Measurements from ENCODE around the gene PREX1.
"Not testable (repeated sequence)": the region's sequence is repeated elsewhere in the genome, so short reads cannot be mapped to it uniquely, and the experiment has no call there.

Gene PREX1

GRCh38 chr20:48813446-48813747, 14.4 kb downstream of the PREX1 start:
- TF ChIP-seq ZFP3 (CRISPR knock-in tag; IDR thresholded peaks at IDR 0.05) = no peak
- ATAC-seq = no peak

DNA sequence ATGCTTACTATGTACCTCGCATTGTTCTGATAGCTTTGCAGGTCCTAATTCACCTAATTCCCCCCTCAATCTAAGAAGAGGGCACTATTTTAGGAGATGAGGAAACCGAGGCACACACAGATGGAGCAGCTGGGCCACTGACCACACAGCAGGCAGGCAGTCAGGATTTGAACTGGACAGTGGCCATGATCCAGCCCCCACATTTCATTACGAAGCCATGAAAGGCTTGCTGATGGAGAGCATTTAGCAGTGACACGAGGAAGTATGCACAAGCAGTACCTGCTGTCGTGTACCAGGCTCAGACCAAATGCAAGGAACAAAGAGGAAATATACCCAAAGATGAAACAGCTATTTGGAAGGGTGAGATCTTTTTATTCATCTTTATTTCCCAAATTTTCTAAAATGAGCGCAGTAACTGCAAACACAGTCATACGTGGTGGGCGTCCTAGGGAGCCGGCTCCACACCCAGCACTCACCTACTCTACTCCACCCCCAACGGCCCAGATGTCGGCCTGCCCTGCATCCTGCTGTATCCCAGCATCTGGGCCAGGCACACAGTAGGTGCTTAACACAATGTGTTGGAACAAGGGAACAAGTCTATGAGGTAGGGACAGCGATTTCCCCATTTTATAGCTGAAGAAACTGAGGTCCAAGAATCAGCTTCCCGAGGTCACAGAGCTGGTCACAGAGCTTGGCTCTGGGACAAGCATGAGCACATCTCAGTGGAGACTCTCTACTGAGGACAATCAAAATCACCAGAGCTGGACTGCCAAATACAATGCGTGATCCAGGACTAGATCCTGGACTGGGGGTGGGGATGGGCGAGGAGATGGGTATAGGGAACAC, 15.0 kb downstream of the PREX1 start:
- ATAC-seq = no peak
- TF ChIP-seq ISL1 (CRISPR knock-in tag; IDR thresholded peaks at IDR 0.05) (no peak), ARNTL (CRISPR knock-in tag; IDR thresholded peaks at IDR 0.05; ENCODE audit: borderline replicate concordance, low read depth) (no peak), SNAI2 (CRISPR knock-in tag; IDR thresholded peaks at IDR 0.05) (no peak), TSHZ2 (CRISPR knock-in tag; IDR thresholded peaks at IDR 0.05) (no peak), ZNF70 (CRISPR knock-in tag; IDR thresholded peaks at IDR 0.05) (no peak), ZFP3 (CRISPR knock-in tag; IDR thresholded peaks at IDR 0.05) (no peak), OSR1 (CRISPR knock-in tag; IDR thresholded peaks at IDR 0.05) (no peak), ESRRG (CRISPR knock-in tag; IDR thresholded peaks at IDR 0.05) (no peak), CSDC2 (CRISPR knock-in tag; IDR thresholded peaks at IDR 0.05) (no peak), TOX (CRISPR knock-in tag; IDR thresholded peaks at IDR 0.05; ENCODE audit: borderline replicate concordance) (no peak), ZC3H10 (CRISPR knock-in tag; IDR thresholded peaks at IDR 0.05) (no peak), BACH2 (CRISPR knock-in tag; IDR thresholded peaks at IDR 0.05; ENCODE audit: borderline replicate concordance) (no peak), PPARA (CRISPR knock-in tag; IDR thresholded peaks at IDR 0.05; ENCODE audit: borderline replicate concordance) (no peak), ZNF565 (CRISPR knock-in tag; conservative IDR thresholded peaks at IDR 0.05; ENCODE audit: low read depth) (no peak), GLIS3 (CRISPR knock-in tag; IDR thresholded peaks at IDR 0.05) (no peak), ZFP30 (CRISPR knock-in tag; IDR thresholded peaks at IDR 0.05) (no peak), ZNF8 (CRISPR knock-in tag; IDR thresholded peaks at IDR 0.05) (no peak), RARB (CRISPR knock-in tag; IDR thresholded peaks at IDR 0.05) (no peak)
- TF ChIP-seq, protein P1, sequence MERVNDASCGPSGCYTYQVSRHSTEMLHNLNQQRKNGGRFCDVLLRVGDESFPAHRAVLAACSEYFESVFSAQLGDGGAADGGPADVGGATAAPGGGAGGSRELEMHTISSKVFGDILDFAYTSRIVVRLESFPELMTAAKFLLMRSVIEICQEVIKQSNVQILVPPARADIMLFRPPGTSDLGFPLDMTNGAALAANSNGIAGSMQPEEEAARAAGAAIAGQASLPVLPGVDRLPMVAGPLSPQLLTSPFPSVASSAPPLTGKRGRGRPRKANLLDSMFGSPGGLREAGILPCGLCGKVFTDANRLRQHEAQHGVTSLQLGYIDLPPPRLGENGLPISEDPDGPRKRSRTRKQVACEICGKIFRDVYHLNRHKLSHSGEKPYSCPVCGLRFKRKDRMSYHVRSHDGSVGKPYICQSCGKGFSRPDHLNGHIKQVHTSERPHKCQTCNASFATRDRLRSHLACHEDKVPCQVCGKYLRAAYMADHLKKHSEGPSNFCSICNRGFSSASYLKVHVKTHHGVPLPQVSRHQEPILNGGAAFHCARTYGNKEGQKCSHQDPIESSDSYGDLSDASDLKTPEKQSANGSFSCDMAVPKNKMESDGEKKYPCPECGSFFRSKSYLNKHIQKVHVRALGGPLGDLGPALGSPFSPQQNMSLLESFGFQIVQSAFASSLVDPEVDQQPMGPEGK (CRISPR knock-in tag; IDR thresholded peaks at IDR 0.05; ENCODE audit: borderline replicate concordance) = no peak
- TF ChIP-seq, protein P2, sequence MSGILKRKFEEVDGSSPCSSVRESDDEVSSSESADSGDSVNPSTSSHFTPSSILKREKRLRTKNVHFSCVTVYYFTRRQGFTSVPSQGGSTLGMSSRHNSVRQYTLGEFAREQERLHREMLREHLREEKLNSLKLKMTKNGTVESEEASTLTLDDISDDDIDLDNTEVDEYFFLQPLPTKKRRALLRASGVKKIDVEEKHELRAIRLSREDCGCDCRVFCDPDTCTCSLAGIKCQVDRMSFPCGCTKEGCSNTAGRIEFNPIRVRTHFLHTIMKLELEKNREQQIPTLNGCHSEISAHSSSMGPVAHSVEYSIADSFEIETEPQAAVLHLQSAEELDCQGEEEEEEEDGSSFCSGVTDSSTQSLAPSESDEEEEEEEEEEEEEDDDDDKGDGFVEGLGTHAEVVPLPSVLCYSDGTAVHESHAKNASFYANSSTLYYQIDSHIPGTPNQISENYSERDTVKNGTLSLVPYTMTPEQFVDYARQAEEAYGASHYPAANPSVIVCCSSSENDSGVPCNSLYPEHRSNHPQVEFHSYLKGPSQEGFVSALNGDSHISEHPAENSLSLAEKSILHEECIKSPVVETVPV (CRISPR knock-in tag; IDR thresholded peaks at IDR 0.05) = no peak

- not testable (repeated sequence) for ATAC-seq
These were observed 15.7 kb downstream of the PREX1 start for GRCh38 chr20:48812114-48812513.

DNA sequence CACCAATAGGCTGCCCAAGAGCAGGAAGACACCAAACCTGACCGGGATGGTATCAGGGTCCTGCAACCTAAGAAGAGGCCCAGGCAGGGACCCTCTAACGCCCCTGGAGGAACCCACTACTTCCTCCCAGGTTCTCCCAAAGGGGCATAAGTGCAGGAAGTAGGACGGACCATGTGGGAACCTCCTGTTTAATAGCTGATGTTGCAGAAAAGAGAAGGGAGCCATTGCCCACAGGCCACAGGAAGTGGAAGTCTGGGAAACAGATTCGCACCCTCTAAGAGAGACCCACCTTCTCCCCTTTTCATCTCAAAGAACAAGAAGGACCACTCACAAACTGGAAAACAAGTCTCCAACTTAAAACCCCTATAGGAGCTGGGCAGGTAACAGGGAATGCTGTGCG, 18.1 kb downstream of the PREX1 start:
- no peak for ATAC-seq
- TF ChIP-seq GLIS3 (CRISPR knock-in tag; IDR thresholded peaks at IDR 0.05) (no peak), ZNF565 (CRISPR knock-in tag; conservative IDR thresholded peaks at IDR 0.05; ENCODE audit: low read depth) (no peak), ZNF70 (CRISPR knock-in tag; IDR thresholded peaks at IDR 0.05) (no peak), RARB (CRISPR knock-in tag; IDR thresholded peaks at IDR 0.05) (no peak), TCF4 (CRISPR knock-in tag; IDR thresholded peaks at IDR 0.05; ENCODE audit: borderline replicate concordance) (no peak), TSHZ2 (CRISPR knock-in tag; IDR thresholded peaks at IDR 0.05) (no peak), ZNF8 (CRISPR knock-in tag; IDR thresholded peaks at IDR 0.05) (no peak), ESRRG (CRISPR knock-in tag; IDR thresholded peaks at IDR 0.05) (no peak)
- TF ChIP-seq, protein P2 (CRISPR knock-in tag; IDR thresholded peaks at IDR 0.05) = no peak
- TF ChIP-seq, protein P3, sequence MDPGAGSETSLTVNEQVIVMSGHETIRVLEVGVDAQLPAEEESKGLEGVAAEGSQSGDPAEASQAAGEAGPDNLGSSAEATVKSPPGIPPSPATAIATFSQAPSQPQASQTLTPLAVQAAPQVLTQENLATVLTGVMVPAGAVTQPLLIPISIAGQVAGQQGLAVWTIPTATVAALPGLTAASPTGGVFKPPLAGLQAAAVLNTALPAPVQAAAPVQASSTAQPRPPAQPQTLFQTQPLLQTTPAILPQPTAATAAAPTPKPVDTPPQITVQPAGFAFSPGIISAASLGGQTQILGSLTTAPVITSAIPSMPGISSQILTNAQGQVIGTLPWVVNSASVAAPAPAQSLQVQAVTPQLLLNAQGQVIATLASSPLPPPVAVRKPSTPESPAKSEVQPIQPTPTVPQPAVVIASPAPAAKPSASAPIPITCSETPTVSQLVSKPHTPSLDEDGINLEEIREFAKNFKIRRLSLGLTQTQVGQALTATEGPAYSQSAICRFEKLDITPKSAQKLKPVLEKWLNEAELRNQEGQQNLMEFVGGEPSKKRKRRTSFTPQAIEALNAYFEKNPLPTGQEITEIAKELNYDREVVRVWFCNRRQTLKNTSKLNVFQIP (CRISPR knock-in tag; IDR thresholded peaks at IDR 0.05; ENCODE audit: borderline replicate concordance, low read depth) = no peak
- TF ChIP-seq, protein P4, sequence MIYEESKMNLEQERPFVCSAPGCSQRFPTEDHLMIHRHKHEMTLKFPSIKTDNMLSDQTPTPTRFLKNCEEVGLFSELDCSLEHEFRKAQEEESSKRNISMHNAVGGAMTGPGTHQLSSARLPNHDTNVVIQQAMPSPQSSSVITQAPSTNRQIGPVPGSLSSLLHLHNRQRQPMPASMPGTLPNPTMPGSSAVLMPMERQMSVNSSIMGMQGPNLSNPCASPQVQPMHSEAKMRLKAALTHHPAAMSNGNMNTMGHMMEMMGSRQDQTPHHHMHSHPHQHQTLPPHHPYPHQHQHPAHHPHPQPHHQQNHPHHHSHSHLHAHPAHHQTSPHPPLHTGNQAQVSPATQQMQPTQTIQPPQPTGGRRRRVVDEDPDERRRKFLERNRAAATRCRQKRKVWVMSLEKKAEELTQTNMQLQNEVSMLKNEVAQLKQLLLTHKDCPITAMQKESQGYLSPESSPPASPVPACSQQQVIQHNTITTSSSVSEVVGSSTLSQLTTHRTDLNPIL (CRISPR knock-in tag; IDR thresholded peaks at IDR 0.05; ENCODE audit: low read depth) = no peak
